Natural killer cell (primary cell): ENCODE data around the gene MARCHF10. TPM values are rescaled to one million over a fixed set of nuclear protein-coding genes. Genes with fewer than 3 reads are reported as not detected.

Source experiments
- ATAC-seq, 3 donors: fragments of 150-1000 bp in 2 of 3; fragments of 200-7000 bp in 1 of 3; cut with Tn5 transposase; 1 replicate in 1 of 3; 2 replicates in 2 of 3; pipeline ENCODE4 v1.10.0; 2021; ENCODE audit warnings: mild to moderate bottlenecking in 2 of 3, moderate library complexity in 2 of 3
- DNase-seq, 2 donors: peaks; one replicate each; pipeline versions ENCODE4 v3.0.0 to v3.0.0-alpha.2; 2013 to 2021; ENCODE audit warnings: mixed read lengths in 1 of 2
- H3K27ac ChIP-seq: one replicate; pipeline ENCODE4 v1.5.1; 2013; ENCODE audit warnings: mild to moderate bottlenecking, low read length
- H3K27me3 ChIP-seq: one replicate; pipeline ENCODE4 v1.6.1; 2013; ENCODE audit warnings: low read length; ENCODE audit not compliant: control insufficient read depth, insufficient read depth
- H3K36me3 ChIP-seq: one replicate; pipeline ENCODE4 v1.6.1; 2013; ENCODE audit warnings: low read length; ENCODE audit not compliant: control insufficient read depth, insufficient read depth
- H3K4me1 ChIP-seq: one replicate; pipeline ENCODE4 v1.6.1; 2013; ENCODE audit warnings: low read length; ENCODE audit not compliant: control insufficient read depth, insufficient read depth
- H3K4me3 ChIP-seq: one replicate; pipeline ENCODE4 v1.5.1; 2013; ENCODE audit warnings: low read length
- H3K9me3 ChIP-seq: one replicate; pipeline ENCODE4 v1.6.1; 2013; ENCODE audit warnings: low read length; ENCODE audit not compliant: control insufficient read depth, insufficient read depth
- H3K27ac Mint-ChIP-seq, 2 donors: one replicate each; pipeline ENCODE4 v1.8.0; 2022; ENCODE audit warnings: mild to moderate bottlenecking in 2 of 2, mixed read lengths in 2 of 2, moderate library complexity in 1 of 2
- H3K27me3 Mint-ChIP-seq, 2 donors: one replicate each; pipeline ENCODE4 v1.8.0; 2022; ENCODE audit warnings: low read depth in 2 of 2, mixed read lengths in 2 of 2
- H3K36me3 Mint-ChIP-seq: one replicate; pipeline ENCODE4 v1.8.0; 2022; ENCODE audit warnings: mixed read lengths
- H3K4me1 Mint-ChIP-seq, 2 donors: one replicate each; pipeline ENCODE4 v1.8.0; 2022; ENCODE audit warnings: mixed read lengths in 2 of 2
- H3K4me3 Mint-ChIP-seq: one replicate; pipeline ENCODE4 v1.8.0; 2022; ENCODE audit warnings: mild to moderate bottlenecking, moderate library complexity, mixed read lengths
- H3K9me3 Mint-ChIP-seq, 2 donors: one replicate each; pipeline ENCODE4 v1.8.0; 2022; ENCODE audit warnings: mixed read lengths in 2 of 2
- CTCF ChIP-seq: fragments of 200-600 bp; IDR thresholded peaks from one replicate; pipeline ENCODE4 v1.8.0; 2022; ENCODE audit warnings: antibody characterized with exemption
- whole genome bisulfite sequencing: methylation state at CpG from one replicate; pipeline ENCODE4 v1.1.7; 2013; ENCODE audit warnings: missing lambda C conversion rate; ENCODE audit not compliant: insufficient coverage; 5-methylcytosine and 5-hydroxymethylcytosine counted together
- intact Hi-C: fragments of 100-400 bp; cut with micrococcal nuclease; formaldehyde crosslinking; loops from one replicate; pipeline ENCODE4 v1.14.2; 2022
- total RNA-seq, 4 donors: library from RNA; stranded (reverse); fragments of 120-200 nt in 1 of 4; gene quantifications; one replicate each; pipeline versions ENCODE4 v1.2.3 to v1.2.4, GENCODE V29; 2013 to 2022

The MARCHF10 gene
- total RNA-seq, 3 donors from 2014 or later (not counting 1 experiment from before 2014, with no cell fraction given) = 0.35 to 1.2 (median 0.40) TPM

- no peaks in the 10 kb centered on the region for H3K9me3 ChIP-seq
- no peaks in the 10 kb centered on the region for H3K36me3 Mint-ChIP-seq
- intact Hi-C loops = loop anchor here (1.0 kb wide), 1 partner anchor 733 kb away; no protein-coding TSS in a partner anchor
- no peaks in the 10 kb centered on the region for H3K4me1 ChIP-seq
- no peak for ATAC-seq
- DNase-seq = no peak
- no peak overlapping the region for H3K27ac ChIP-seq
- H3K27ac Mint-ChIP-seq = no peak overlapping the region
- no peak for TF ChIP-seq CTCF
- no peak overlapping the region for H3K4me3 ChIP-seq
- no peaks in the 10 kb centered on the region for H3K27me3 Mint-ChIP-seq
- H3K4me3 Mint-ChIP-seq = no peak overlapping the region
- H3K4me1 Mint-ChIP-seq = peaks cover 0 to 5% of the 10 kb centered on the region in 2 donors
- H3K36me3 ChIP-seq = no peaks in the 10 kb centered on the region
- no peaks in the 10 kb centered on the region for H3K9me3 Mint-ChIP-seq
- WGBS = 93% methylated on average over 4 of the region's 4 CpGs
- no peaks in the 10 kb centered on the region for H3K27me3 ChIP-seq
Observed at GRCh38 chr17:62672957-62673356, 135.2 kb downstream of the MARCHF10 start.

- no peaks in the 10 kb centered on the region for H3K4me1 ChIP-seq
- Mint-ChIP-seq H3K4me3 (no peak overlapping the region), H3K9me3 (no peaks in the 10 kb centered on the region), H3K4me1 (peaks cover 0 to 5% of the 10 kb centered on the region in 2 donors), H3K27ac (no peak overlapping the region), H3K27me3 (no peaks in the 10 kb centered on the region), H3K36me3 (no peaks in the 10 kb centered on the region)
- intact Hi-C loops = no loop called here
- no peak for ATAC-seq
- H3K4me3 ChIP-seq = no peak overlapping the region
- no peaks in the 10 kb centered on the region for H3K27me3 ChIP-seq
- no peaks in the 10 kb centered on the region for H3K9me3 ChIP-seq
- DNase-seq = no peak
- 82% methylated on average over 14 of the region's 14 CpGs for WGBS
- H3K27ac ChIP-seq = no peak overlapping the region
- TF ChIP-seq CTCF = no peak
- H3K36me3 ChIP-seq = no peaks in the 10 kb centered on the region
Observed at GRCh38 chr17:62671553-62671952, 136.6 kb downstream of the MARCHF10 start.

GRCh38 chr17:62670202-62670821, 137.8 kb downstream of the MARCHF10 start:
- H3K27me3 ChIP-seq = no peaks in the 10 kb centered on the region
- Mint-ChIP-seq H3K4me1 (peaks cover 0 to 5% of the 10 kb centered on the region in 2 donors), H3K27me3 (no peaks in the 10 kb centered on the region), H3K9me3 (no peaks in the 10 kb centered on the region), H3K27ac (no peak overlapping the region), H3K4me3 (no peak overlapping the region), H3K36me3 (no peaks in the 10 kb centered on the region)
- DNase-seq = no peak
- ATAC-seq = no peak
- no peaks in the 10 kb centered on the region for H3K36me3 ChIP-seq
- H3K4me1 ChIP-seq = no peaks in the 10 kb centered on the region
- H3K9me3 ChIP-seq = no peaks in the 10 kb centered on the region
- TF ChIP-seq CTCF = no peak
- intact Hi-C loops = no loop called here
- no peak overlapping the region for H3K27ac ChIP-seq
- H3K4me3 ChIP-seq = no peak overlapping the region
- WGBS = 88% methylated on average over 24 of the region's 24 CpGs
